ENCODE measurements around the gene SESN3.

Gene SESN3

DNA sequence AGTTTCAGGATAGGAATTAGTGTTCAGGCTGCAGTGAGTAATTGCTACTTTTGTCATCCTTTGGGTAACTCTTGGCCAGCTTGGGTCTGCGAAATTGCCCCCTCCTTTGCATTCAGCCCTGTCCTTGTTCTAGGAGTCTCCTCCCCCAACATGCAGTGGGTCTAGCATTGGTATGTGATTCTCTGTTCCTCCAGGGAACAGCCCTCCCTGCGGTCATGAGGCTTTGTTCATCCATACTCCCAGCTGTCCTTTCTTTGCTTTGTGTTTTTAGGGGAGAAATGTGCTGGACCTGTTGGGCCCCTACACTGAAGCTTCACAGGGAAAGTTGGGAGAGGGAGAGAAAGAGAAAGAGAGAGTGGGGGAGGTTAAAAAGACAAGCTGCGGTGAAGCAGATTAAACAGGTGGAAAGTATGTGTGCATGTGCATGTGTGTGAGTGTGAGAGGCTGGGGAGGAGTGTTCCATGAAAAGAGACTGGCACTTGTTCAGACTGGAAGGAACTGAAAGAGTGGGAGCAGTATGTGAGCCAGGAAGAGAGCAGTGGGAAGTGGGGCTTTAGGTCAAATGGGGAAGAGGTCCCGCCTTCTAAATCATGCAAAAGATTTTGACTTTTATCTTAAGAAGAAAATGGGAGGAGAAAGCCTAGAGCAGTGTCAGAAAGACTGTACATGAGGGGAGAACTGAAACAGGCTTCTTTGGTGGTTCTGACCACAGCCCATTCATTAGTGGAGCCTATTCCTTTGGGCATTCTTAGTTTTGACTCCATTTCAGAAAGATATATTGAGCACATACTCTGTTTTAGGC is 17.9 kb upstream of the SESN3 start:
- H3K36me3 ChIP-seq (ENCODE audit: control insufficient read depth, insufficient read depth, low read length), result no peaks in the 10 kb centered on the region
- H3K27me3 ChIP-seq (ENCODE audit: control insufficient read depth, insufficient read depth, low read length), result no peaks in the 10 kb centered on the region
- peak overlapping the region; percentile 31 for H3K27ac ChIP-seq (ENCODE audit: low read depth, low read length)
- H3K9ac ChIP-seq (ENCODE audit: low read depth, low read length), result no peak overlapping the region
- H3K4me1 ChIP-seq (ENCODE audit: control insufficient read depth, insufficient read depth, low read length), result peaks cover 52% of the 10 kb centered on the region
- H3K4me3 ChIP-seq (ENCODE audit: low read depth, low read length), result no peak overlapping the region
- no peaks in the 10 kb centered on the region for H3K9me3 ChIP-seq (ENCODE audit: control insufficient read depth, insufficient read depth, low read length)

DNA sequence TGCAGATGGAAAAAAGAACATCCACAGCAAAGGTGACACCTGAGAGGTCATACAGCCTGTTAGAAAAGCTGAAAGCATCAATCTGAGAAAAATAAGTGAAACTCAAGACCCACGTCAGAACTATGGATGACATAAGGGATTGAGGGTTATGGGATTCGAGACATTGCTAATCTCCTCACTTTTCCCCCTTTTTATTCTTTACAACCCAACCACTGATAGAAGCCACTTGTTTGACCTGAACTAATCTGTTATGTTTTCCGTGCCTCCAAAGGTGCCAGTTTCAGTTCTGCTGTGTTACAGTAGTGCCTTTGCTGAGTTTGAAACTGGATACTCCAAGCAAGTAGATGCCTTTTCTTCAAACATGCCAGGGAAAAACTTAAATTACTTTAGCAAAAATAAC is 16.9 kb upstream of the SESN3 start:
- H3K36me3 ChIP-seq (ENCODE audit: control insufficient read depth, insufficient read depth, low read length), result no peaks in the 10 kb centered on the region
- H3K9me3 ChIP-seq (ENCODE audit: control insufficient read depth, insufficient read depth, low read length), result no peaks in the 10 kb centered on the region
- no peak overlapping the region for H3K9ac ChIP-seq (ENCODE audit: low read depth, low read length)
- no peak overlapping the region for H3K4me3 ChIP-seq (ENCODE audit: low read depth, low read length)
- H3K27ac ChIP-seq (ENCODE audit: low read depth, low read length), result no peak overlapping the region
- H3K27me3 ChIP-seq (ENCODE audit: control insufficient read depth, insufficient read depth, low read length), result no peaks in the 10 kb centered on the region
- peaks cover 47% of the 10 kb centered on the region for H3K4me1 ChIP-seq (ENCODE audit: control insufficient read depth, insufficient read depth, low read length)

DNA sequence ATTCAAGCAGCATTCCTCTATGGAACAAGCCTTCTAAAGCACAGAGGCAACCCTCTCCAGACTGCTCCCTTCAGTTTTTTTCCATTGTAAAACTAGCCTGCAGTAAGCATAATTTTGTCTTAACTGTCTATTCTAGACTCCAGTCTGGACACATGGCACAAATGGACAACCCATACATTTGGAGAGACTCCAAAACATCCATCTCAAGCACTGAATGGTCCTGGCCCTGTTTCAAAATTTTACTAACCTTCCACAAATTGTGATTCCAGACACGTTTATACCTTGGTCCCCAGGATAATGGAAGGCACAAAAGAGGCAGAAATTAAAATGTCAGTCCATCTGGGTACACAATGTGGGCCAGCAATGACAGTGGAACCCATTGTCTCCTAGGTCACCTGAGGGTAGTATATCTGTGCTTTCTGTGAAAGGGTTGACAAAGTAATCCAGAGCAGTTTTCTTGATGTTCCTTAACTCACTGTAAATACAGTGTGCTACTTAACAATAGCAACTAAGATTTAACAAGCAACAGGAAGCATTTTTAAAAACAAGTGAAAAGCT is 16.2 kb upstream of the SESN3 start:
- H3K4me3 ChIP-seq (ENCODE audit: low read depth, low read length), result no peak overlapping the region
- no peaks in the 10 kb centered on the region for H3K27me3 ChIP-seq (ENCODE audit: control insufficient read depth, insufficient read depth, low read length)
- no peak overlapping the region for H3K27ac ChIP-seq (ENCODE audit: low read depth, low read length)
- peaks cover 47% of the 10 kb centered on the region for H3K4me1 ChIP-seq (ENCODE audit: control insufficient read depth, insufficient read depth, low read length)
- H3K9me3 ChIP-seq (ENCODE audit: control insufficient read depth, insufficient read depth, low read length), result no peaks in the 10 kb centered on the region
- no peaks in the 10 kb centered on the region for H3K36me3 ChIP-seq (ENCODE audit: control insufficient read depth, insufficient read depth, low read length)
- H3K9ac ChIP-seq (ENCODE audit: low read depth, low read length), result no peak overlapping the region

DNA sequence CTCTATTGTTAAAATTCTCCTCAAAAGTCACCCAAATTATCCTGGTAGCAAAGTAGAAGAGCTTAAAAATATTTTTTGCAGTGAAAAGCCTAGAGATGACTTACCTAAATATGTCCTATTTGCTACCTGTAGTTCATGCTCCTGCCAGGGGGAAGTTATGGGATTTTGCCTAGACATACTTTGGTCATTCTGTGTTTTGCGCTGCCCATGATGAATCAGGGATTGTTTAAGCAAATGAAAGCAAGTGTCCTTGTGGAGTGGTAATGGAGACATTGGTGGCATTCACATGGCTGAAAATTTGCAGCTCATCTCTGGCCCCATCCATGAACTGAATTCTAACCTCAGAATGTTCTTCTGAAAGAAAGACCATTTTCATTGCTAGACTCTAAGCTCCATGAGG is 14.6 kb upstream of the SESN3 start:
- Histone ChIP-seq H3K9me3 (ENCODE audit: control insufficient read depth, insufficient read depth, low read length) (no peaks in the 10 kb centered on the region), H3K4me3 (ENCODE audit: low read depth, low read length) (no peak overlapping the region), H3K9ac (ENCODE audit: low read depth, low read length) (no peak overlapping the region), H3K36me3 (ENCODE audit: control insufficient read depth, insufficient read depth, low read length) (no peaks in the 10 kb centered on the region), H3K27me3 (ENCODE audit: control insufficient read depth, insufficient read depth, low read length) (no peaks in the 10 kb centered on the region), H3K4me1 (ENCODE audit: control insufficient read depth, insufficient read depth, low read length) (peaks cover 44% of the 10 kb centered on the region), H3K27ac (ENCODE audit: low read depth, low read length) (peak overlapping the region; percentile 64)

DNA sequence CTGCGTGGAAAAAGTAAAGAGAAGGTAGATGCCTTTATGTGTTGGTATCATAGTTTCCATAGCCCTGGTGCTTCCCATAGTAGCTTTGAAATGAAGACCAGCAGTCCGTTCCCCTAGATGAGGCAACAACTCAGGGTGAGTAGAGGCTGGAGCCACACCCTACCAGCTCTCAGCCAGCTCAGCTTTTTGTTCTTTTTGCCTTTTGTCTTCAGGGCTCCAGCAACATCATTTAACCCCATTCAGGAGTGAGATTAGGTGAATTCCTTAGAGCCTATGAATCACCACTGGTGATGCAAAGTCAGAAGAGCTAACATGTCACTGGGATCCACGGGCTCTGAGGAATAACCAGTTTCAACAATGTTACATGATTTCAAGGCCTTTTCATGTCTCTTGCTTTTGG is 14.0 kb upstream of the SESN3 start:
- Histone ChIP-seq H3K9ac (ENCODE audit: low read depth, low read length) (no peak overlapping the region), H3K27me3 (ENCODE audit: control insufficient read depth, insufficient read depth, low read length) (no peaks in the 10 kb centered on the region), H3K9me3 (ENCODE audit: control insufficient read depth, insufficient read depth, low read length) (no peaks in the 10 kb centered on the region), H3K4me1 (ENCODE audit: control insufficient read depth, insufficient read depth, low read length) (peaks cover 44% of the 10 kb centered on the region), H3K4me3 (ENCODE audit: low read depth, low read length) (no peak overlapping the region), H3K36me3 (ENCODE audit: control insufficient read depth, insufficient read depth, low read length) (no peaks in the 10 kb centered on the region), H3K27ac (ENCODE audit: low read depth, low read length) (peak overlapping the region; percentile 74)

DNA sequence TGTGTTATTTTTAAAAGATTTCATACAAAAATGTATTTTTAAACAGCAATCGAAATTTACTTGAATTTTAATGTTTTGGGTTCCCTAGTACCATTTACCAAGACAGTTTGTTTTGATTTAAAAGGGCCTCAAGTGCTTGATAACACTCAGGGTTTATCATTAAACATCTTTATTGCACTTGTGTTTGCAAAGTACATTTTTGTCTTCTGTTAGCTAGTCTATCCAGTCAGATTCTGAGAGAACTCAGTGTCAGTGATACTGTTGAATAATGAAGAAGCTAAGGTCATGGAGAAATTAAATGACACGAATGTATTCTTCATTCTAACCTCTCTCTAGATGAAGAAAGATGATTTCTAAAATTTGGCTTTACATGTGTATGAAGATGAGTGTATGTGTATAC is 12.7 kb upstream of the SESN3 start:
- Histone ChIP-seq H3K27me3 (ENCODE audit: control insufficient read depth, insufficient read depth, low read length) (no peaks in the 10 kb centered on the region), H3K9me3 (ENCODE audit: control insufficient read depth, insufficient read depth, low read length) (no peaks in the 10 kb centered on the region), H3K4me1 (ENCODE audit: control insufficient read depth, insufficient read depth, low read length) (peaks cover 37% of the 10 kb centered on the region), H3K27ac (ENCODE audit: low read depth, low read length) (no peak overlapping the region), H3K36me3 (ENCODE audit: control insufficient read depth, insufficient read depth, low read length) (no peaks in the 10 kb centered on the region), H3K9ac (ENCODE audit: low read depth, low read length) (no peak overlapping the region), H3K4me3 (ENCODE audit: low read depth, low read length) (no peak overlapping the region)

DNA sequence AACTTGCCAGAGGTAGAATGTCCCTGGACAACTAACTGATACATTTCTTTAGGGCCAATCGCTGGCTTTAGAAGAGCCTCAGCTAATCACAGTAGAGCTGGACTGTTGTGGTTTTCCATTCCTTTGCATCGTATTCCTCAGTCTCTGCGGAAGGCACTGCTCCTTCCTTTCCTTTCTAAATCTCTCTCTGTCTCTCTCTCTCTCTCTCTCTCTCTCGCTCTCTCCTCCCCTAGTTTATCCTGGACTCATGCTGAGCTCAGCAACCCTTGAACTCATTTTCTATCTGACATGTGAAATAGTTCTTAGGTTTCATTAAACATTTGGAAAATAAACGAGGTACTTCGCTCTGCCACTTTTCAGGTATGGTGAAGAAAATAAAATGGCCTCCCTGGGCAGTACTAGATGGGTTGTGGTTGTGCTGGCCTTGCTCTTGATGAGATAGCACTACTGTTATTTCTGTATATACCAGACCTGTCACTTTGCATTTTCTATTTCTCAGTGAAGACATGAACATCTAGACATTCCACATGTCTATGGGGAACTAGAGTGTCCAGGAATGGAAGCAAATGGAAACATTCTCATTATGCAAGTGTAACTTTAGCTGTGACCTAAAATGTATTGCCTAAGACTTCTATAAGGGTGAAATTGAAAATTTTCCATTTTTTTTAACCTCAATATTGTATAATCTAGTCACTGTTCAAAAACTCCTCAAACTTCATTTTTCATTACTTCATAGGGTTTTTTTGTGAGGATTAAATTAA is 12.0 kb upstream of the SESN3 start:
- Histone ChIP-seq H3K9me3 (ENCODE audit: control insufficient read depth, insufficient read depth, low read length) (no peaks in the 10 kb centered on the region), H3K4me3 (ENCODE audit: low read depth, low read length) (no peak overlapping the region), H3K9ac (ENCODE audit: low read depth, low read length) (no peak overlapping the region), H3K27ac (ENCODE audit: low read depth, low read length) (no peak overlapping the region), H3K27me3 (ENCODE audit: control insufficient read depth, insufficient read depth, low read length) (no peaks in the 10 kb centered on the region), H3K4me1 (ENCODE audit: control insufficient read depth, insufficient read depth, low read length) (peaks cover 30% of the 10 kb centered on the region), H3K36me3 (ENCODE audit: control insufficient read depth, insufficient read depth, low read length) (no peaks in the 10 kb centered on the region)

DNA sequence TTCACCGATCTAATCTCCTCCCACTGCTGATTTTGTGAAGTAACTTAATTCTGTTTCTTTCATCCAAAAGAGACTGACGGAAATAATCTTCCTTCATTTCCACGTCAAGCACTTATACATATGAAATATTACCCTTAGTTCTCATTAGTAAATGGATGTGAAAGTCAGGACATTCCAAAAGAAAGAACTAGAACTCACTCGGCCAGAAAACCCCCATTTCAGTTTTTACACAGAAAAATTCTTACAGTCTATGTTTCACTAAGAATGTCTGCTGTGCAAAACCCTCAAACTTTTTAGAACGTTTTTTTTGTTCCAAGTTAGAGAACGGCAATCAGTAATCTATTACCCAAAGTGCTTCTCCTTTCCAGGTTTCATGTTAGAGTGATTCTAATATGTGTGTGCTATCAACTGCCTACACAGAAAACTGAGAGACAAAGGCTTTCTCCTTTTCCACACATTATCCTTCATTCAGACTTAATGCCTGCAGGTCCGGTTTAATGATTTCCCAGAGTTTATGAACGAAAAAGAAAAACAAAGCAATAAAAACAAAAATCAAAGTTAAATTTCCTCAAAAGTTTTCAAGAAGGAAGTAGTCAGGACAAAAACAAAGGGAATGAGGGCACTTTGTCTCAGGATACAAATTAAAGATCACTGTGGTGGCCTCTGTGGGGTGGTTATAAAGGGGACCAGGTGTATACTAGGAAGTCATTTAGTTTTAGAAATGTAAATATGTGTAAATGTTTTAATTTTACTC is 11.3 kb upstream of the SESN3 start:
- Histone ChIP-seq H3K36me3 (ENCODE audit: control insufficient read depth, insufficient read depth, low read length) (no peaks in the 10 kb centered on the region), H3K27ac (ENCODE audit: low read depth, low read length) (no peak overlapping the region), H3K4me1 (ENCODE audit: control insufficient read depth, insufficient read depth, low read length) (peaks cover 28% of the 10 kb centered on the region), H3K27me3 (ENCODE audit: control insufficient read depth, insufficient read depth, low read length) (no peaks in the 10 kb centered on the region), H3K9me3 (ENCODE audit: control insufficient read depth, insufficient read depth, low read length) (no peaks in the 10 kb centered on the region), H3K4me3 (ENCODE audit: low read depth, low read length) (no peak overlapping the region), H3K9ac (ENCODE audit: low read depth, low read length) (no peak overlapping the region)

DNA sequence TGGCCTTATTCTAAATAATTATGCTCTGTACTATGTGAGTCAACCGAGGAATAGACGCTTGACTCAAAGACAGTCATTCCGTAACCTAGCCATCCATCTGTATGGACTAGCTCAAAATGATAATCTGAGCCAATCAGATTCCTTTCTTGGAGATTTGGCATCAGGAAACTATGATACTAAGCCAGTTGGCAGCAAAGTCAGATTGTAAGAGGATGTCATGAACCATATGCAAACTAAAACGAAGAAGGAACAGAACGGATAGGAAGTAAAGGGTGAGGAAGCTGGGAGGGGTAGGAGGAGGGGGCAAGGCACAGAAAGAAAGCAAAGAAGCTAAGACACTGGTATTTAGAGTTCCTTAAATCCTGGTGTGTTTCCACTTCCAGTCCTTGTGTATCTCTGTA is 10.7 kb upstream of the SESN3 start:
- Histone ChIP-seq H3K9me3 (ENCODE audit: control insufficient read depth, insufficient read depth, low read length) (no peaks in the 10 kb centered on the region), H3K4me3 (ENCODE audit: low read depth, low read length) (no peak overlapping the region), H3K4me1 (ENCODE audit: control insufficient read depth, insufficient read depth, low read length) (peaks cover 28% of the 10 kb centered on the region), H3K27me3 (ENCODE audit: control insufficient read depth, insufficient read depth, low read length) (no peaks in the 10 kb centered on the region), H3K36me3 (ENCODE audit: control insufficient read depth, insufficient read depth, low read length) (no peaks in the 10 kb centered on the region), H3K9ac (ENCODE audit: low read depth, low read length) (no peak overlapping the region), H3K27ac (ENCODE audit: low read depth, low read length) (no peak overlapping the region)

DNA sequence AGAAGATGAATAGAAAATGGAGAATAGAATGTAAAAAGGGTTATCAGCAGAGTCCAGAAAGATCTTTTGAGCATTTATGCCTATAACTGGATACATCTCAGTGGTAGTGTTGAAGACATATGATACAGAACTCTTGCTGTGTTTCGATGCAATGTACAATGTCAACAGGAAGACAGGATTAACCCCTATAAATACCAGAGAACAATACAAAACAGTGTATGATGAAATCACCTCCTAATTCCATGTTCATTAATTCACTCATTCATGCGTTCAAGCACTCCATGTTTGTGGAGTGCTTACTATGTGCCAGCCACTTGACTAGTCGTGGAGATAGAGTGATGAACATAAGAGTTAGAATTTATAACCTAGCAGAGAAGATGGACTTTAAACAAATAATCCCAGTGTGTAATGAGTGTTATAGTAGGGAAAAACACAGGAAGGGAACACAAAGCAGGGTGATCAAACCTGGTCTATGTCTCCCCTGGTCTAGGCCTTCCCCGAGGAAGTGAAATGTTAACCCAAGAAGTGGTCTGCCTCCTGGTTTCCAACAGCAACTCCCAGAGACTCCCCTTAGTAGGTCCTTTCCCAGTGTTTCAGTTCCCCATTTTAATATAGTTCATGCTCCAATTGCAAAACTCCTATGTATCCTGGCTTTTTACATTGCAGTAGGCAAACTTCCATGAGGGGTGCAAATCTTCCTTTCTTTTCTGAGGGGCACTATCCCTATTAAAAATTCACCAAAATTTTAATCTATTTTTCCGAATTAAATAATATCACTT is 9.1 kb upstream of the SESN3 start:
- H3K27ac ChIP-seq (ENCODE audit: low read depth, low read length), result no peak overlapping the region
- H3K27me3 ChIP-seq (ENCODE audit: control insufficient read depth, insufficient read depth, low read length), result no peaks in the 10 kb centered on the region
- no peak overlapping the region for H3K9ac ChIP-seq (ENCODE audit: low read depth, low read length)
- no peak overlapping the region for H3K4me3 ChIP-seq (ENCODE audit: low read depth, low read length)
- no peaks in the 10 kb centered on the region for H3K36me3 ChIP-seq (ENCODE audit: control insufficient read depth, insufficient read depth, low read length)
- H3K4me1 ChIP-seq (ENCODE audit: control insufficient read depth, insufficient read depth, low read length), result peaks cover 35% of the 10 kb centered on the region
- H3K9me3 ChIP-seq (ENCODE audit: control insufficient read depth, insufficient read depth, low read length), result no peaks in the 10 kb centered on the region

All from HUES48 (cell line).